ENCODE results near the gene USP6NL.

USP6NL gene

DNA sequence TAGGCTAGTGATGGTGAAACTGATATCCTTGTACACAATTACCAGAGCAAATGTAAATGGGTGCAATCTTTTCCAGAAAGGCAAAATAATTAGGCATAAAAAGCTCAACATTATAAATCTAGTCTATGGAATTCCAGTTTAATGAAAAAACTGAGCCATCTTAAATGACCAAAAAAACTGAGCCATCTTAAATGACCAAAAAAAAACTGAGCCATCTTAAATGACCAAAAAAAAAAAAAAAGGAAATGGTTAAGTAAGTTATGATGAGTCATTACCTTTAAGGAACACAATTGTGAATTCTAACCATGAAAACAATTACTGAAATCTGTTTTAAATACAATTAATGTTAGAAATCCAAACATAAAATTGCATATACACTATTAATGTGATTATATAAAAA is 25.3 kb downstream of the USP6NL start:
- H3K27ac ChIP-seq (ENCODE audit: low read length), result no peak overlapping the region

GRCh38 chr10:11581213-11581612 is 30.2 kb downstream of the USP6NL start:
- H3K4me3 ChIP-seq (ENCODE audit: low read length), result no peak overlapping the region

More for the DNA sequence above, 25.3 kb downstream of the USP6NL start:
- Histone ChIP-seq H3K9me3 (ENCODE audit: control insufficient read depth, low read depth, low read length) (no peaks in the 10 kb centered on the region), H3K4me1 (ENCODE audit: control insufficient read depth, low read depth, low read length) (peaks cover 13% of the 10 kb centered on the region), H3K36me3 (ENCODE audit: control insufficient read depth, low read depth, low read length) (no peaks in the 10 kb centered on the region), H3K27me3 (ENCODE audit: control insufficient read depth, insufficient read depth, low read length) (no peaks in the 10 kb centered on the region), H3K9ac (ENCODE audit: low read length) (no peak overlapping the region), H3K4me3 (ENCODE audit: low read length) (no peak overlapping the region)

GRCh38 chr10:11579885-11580284 is 31.6 kb downstream of the USP6NL start:
- Histone ChIP-seq H3K27me3 (ENCODE audit: control insufficient read depth, insufficient read depth, low read length) (no peaks in the 10 kb centered on the region), H3K4me1 (ENCODE audit: control insufficient read depth, low read depth, low read length) (no peaks in the 10 kb centered on the region), H3K27ac (ENCODE audit: low read length) (no peak overlapping the region)

More at GRCh38 chr10:11581213-11581612, 30.2 kb downstream of the USP6NL start:
- H3K9me3 ChIP-seq (ENCODE audit: control insufficient read depth, low read depth, low read length), result no peaks in the 10 kb centered on the region
- H3K9ac ChIP-seq (ENCODE audit: low read length), result no peak overlapping the region
- H3K4me1 ChIP-seq (ENCODE audit: control insufficient read depth, low read depth, low read length), result no peaks in the 10 kb centered on the region
- H3K27me3 ChIP-seq (ENCODE audit: control insufficient read depth, insufficient read depth, low read length), result no peaks in the 10 kb centered on the region
- no peak overlapping the region for H3K27ac ChIP-seq (ENCODE audit: low read length)
- H3K36me3 ChIP-seq (ENCODE audit: control insufficient read depth, low read depth, low read length), result no peaks in the 10 kb centered on the region

GRCh38 chr10:11578802-11579255 is 32.6 kb downstream of the USP6NL start:
- Histone ChIP-seq H3K9ac (ENCODE audit: low read length) (no peak overlapping the region), H3K36me3 (ENCODE audit: control insufficient read depth, low read depth, low read length) (no peaks in the 10 kb centered on the region), H3K4me1 (ENCODE audit: control insufficient read depth, low read depth, low read length) (peaks cover 1% of the 10 kb centered on the region)

More at GRCh38 chr10:11579885-11580284, 31.6 kb downstream of the USP6NL start:
- no peak overlapping the region for H3K9ac ChIP-seq (ENCODE audit: low read length)
- H3K36me3 ChIP-seq (ENCODE audit: control insufficient read depth, low read depth, low read length), result no peaks in the 10 kb centered on the region
- H3K4me3 ChIP-seq (ENCODE audit: low read length), result no peak overlapping the region
- H3K9me3 ChIP-seq (ENCODE audit: control insufficient read depth, low read depth, low read length), result no peaks in the 10 kb centered on the region

GRCh38 chr10:11576092-11576809 is 35.2 kb downstream of the USP6NL start:
- Histone ChIP-seq H3K36me3 (ENCODE audit: control insufficient read depth, low read depth, low read length) (no peaks in the 10 kb centered on the region), H3K9me3 (ENCODE audit: control insufficient read depth, low read depth, low read length) (no peaks in the 10 kb centered on the region), H3K4me3 (ENCODE audit: low read length) (no peak overlapping the region), H3K4me1 (ENCODE audit: control insufficient read depth, low read depth, low read length) (peaks cover 9% of the 10 kb centered on the region), H3K27ac (ENCODE audit: low read length) (no peak overlapping the region), H3K27me3 (ENCODE audit: control insufficient read depth, insufficient read depth, low read length) (no peaks in the 10 kb centered on the region), H3K9ac (ENCODE audit: low read length) (no peak overlapping the region)

More at GRCh38 chr10:11578802-11579255, 32.6 kb downstream of the USP6NL start:
- Histone ChIP-seq H3K4me3 (ENCODE audit: low read length) (no peak overlapping the region), H3K9me3 (ENCODE audit: control insufficient read depth, low read depth, low read length) (no peaks in the 10 kb centered on the region), H3K27ac (ENCODE audit: low read length) (no peak overlapping the region), H3K27me3 (ENCODE audit: control insufficient read depth, insufficient read depth, low read length) (no peaks in the 10 kb centered on the region)

- no peaks in the 10 kb centered on the region for H3K9me3 ChIP-seq (ENCODE audit: control insufficient read depth, low read depth, low read length)
- no peak overlapping the region for H3K27ac ChIP-seq (ENCODE audit: low read length)
- peaks cover 9% of the 10 kb centered on the region for H3K4me1 ChIP-seq (ENCODE audit: control insufficient read depth, low read depth, low read length)
- H3K27me3 ChIP-seq (ENCODE audit: control insufficient read depth, insufficient read depth, low read length), result no peaks in the 10 kb centered on the region
- no peak overlapping the region for H3K4me3 ChIP-seq (ENCODE audit: low read length)
- H3K36me3 ChIP-seq (ENCODE audit: control insufficient read depth, low read depth, low read length), result no peaks in the 10 kb centered on the region
- H3K9ac ChIP-seq (ENCODE audit: low read length), result no peak overlapping the region
Measured at GRCh38 chr10:11573497-11573896, 38.0 kb downstream of the USP6NL start.

GRCh38 chr10:11570751-11571150 is 40.7 kb downstream of the USP6NL start:
- Histone ChIP-seq H3K27me3 (ENCODE audit: control insufficient read depth, insufficient read depth, low read length) (no peaks in the 10 kb centered on the region), H3K4me3 (ENCODE audit: low read length) (no peak overlapping the region), H3K9me3 (ENCODE audit: control insufficient read depth, low read depth, low read length) (no peaks in the 10 kb centered on the region), H3K36me3 (ENCODE audit: control insufficient read depth, low read depth, low read length) (no peaks in the 10 kb centered on the region), H3K9ac (ENCODE audit: low read length) (no peak overlapping the region), H3K27ac (ENCODE audit: low read length) (no peak overlapping the region), H3K4me1 (ENCODE audit: control insufficient read depth, low read depth, low read length) (peaks cover 9% of the 10 kb centered on the region)

DNA sequence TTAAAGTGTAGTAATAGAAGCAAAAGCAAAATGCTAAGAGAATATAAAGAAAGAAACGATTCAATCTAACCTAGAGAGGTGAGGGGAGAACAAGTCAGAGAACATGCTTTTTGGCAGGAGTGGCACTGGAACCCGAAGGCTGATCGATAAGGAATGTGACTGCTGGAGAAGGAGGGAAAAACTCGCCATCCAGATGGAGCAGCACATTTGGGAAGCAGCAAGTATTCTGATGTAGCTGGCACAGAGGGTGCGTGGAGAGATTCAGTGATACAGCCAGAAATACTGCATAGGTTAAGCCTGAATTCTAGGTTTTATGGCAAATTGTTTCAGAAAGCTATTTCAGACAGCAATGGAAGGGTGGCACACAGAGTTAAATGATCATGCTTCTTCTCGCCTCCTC is 42.0 kb downstream of the USP6NL start:
- Histone ChIP-seq H3K9me3 (ENCODE audit: control insufficient read depth, low read depth, low read length) (no peaks in the 10 kb centered on the region), H3K4me1 (ENCODE audit: control insufficient read depth, low read depth, low read length) (peaks cover 9% of the 10 kb centered on the region), H3K4me3 (ENCODE audit: low read length) (no peak overlapping the region), H3K27ac (ENCODE audit: low read length) (no peak overlapping the region), H3K27me3 (ENCODE audit: control insufficient read depth, insufficient read depth, low read length) (no peaks in the 10 kb centered on the region), H3K9ac (ENCODE audit: low read length) (no peak overlapping the region), H3K36me3 (ENCODE audit: control insufficient read depth, low read depth, low read length) (no peaks in the 10 kb centered on the region)

- Histone ChIP-seq H3K4me1 (ENCODE audit: control insufficient read depth, low read depth, low read length) (peaks cover 5% of the 10 kb centered on the region), H3K9me3 (ENCODE audit: control insufficient read depth, low read depth, low read length) (no peaks in the 10 kb centered on the region), H3K27me3 (ENCODE audit: control insufficient read depth, insufficient read depth, low read length) (no peaks in the 10 kb centered on the region)
Measured at GRCh38 chr10:11568578-11568977, 42.9 kb downstream of the USP6NL start.

GRCh38 chr10:11564741-11565140 is 46.7 kb downstream of the USP6NL start:
- H3K27ac ChIP-seq (ENCODE audit: low read length), result no peak overlapping the region
- no peaks in the 10 kb centered on the region for H3K27me3 ChIP-seq (ENCODE audit: control insufficient read depth, insufficient read depth, low read length)
- no peak overlapping the region for H3K4me3 ChIP-seq (ENCODE audit: low read length)
- no peak overlapping the region for H3K9ac ChIP-seq (ENCODE audit: low read length)
- no peaks in the 10 kb centered on the region for H3K36me3 ChIP-seq (ENCODE audit: control insufficient read depth, low read depth, low read length)
- H3K9me3 ChIP-seq (ENCODE audit: control insufficient read depth, low read depth, low read length), result no peaks in the 10 kb centered on the region
- no peaks in the 10 kb centered on the region for H3K4me1 ChIP-seq (ENCODE audit: control insufficient read depth, low read depth, low read length)

More at GRCh38 chr10:11568578-11568977, 42.9 kb downstream of the USP6NL start:
- Histone ChIP-seq H3K4me3 (ENCODE audit: low read length) (no peak overlapping the region), H3K9ac (ENCODE audit: low read length) (no peak overlapping the region), H3K36me3 (ENCODE audit: control insufficient read depth, low read depth, low read length) (no peaks in the 10 kb centered on the region), H3K27ac (ENCODE audit: low read length) (no peak overlapping the region)

- Histone ChIP-seq H3K9ac (ENCODE audit: low read length) (no peak overlapping the region), H3K36me3 (ENCODE audit: control insufficient read depth, low read depth, low read length) (no peaks in the 10 kb centered on the region), H3K4me3 (ENCODE audit: low read length) (no peak overlapping the region), H3K4me1 (ENCODE audit: control insufficient read depth, low read depth, low read length) (no peaks in the 10 kb centered on the region), H3K27me3 (ENCODE audit: control insufficient read depth, insufficient read depth, low read length) (no peaks in the 10 kb centered on the region), H3K27ac (ENCODE audit: low read length) (no peak overlapping the region), H3K9me3 (ENCODE audit: control insufficient read depth, low read depth, low read length) (no peaks in the 10 kb centered on the region)
Measured at GRCh38 chr10:11563936-11564335, 47.5 kb downstream of the USP6NL start.

DNA sequence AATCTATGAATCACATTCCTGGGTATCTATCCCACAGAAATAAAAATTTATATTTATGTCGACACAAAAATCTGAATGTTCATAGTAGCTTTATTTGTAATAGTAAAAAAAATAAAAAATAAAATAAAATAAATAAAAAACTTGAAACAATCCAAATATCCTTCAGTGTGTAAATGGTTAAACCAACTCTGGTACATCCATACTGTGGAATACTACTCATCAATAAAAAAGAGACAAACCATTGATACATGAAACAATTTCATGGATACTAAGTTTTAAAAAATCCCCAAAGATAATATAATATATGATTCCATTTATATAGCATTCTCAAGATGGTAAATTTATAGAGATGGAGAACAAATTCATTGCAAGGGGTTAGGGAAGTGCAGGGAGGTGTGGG is 48.6 kb downstream of the USP6NL start:
- H3K4me3 ChIP-seq (ENCODE audit: low read length), result no peak overlapping the region
- H3K4me1 ChIP-seq (ENCODE audit: control insufficient read depth, low read depth, low read length), result no peaks in the 10 kb centered on the region
- no peak overlapping the region for H3K9ac ChIP-seq (ENCODE audit: low read length)
- H3K27me3 ChIP-seq (ENCODE audit: control insufficient read depth, insufficient read depth, low read length), result no peaks in the 10 kb centered on the region
- no peak overlapping the region for H3K27ac ChIP-seq (ENCODE audit: low read length)
- H3K36me3 ChIP-seq (ENCODE audit: control insufficient read depth, low read depth, low read length), result no peaks in the 10 kb centered on the region
- no peaks in the 10 kb centered on the region for H3K9me3 ChIP-seq (ENCODE audit: control insufficient read depth, low read depth, low read length)

All from iPS-18a (cell line).